GM19397 (cell line): ENCODE measurements around the gene PLAAT5.
"Not testable (repeated sequence)": the region's sequence is repeated elsewhere in the genome, so short reads cannot be mapped to it uniquely, and the experiment has no call there.

Experiments used
- ATAC-seq: cut with Tn5 transposase; IDR thresholded peaks from one replicate; pipeline ENCODE4 v1.9.1; 2021; ENCODE audit warnings: mild to moderate bottlenecking, moderate library complexity; ENCODE audit not compliant: unreplicated experiment

The PLAAT5 gene, protein sequence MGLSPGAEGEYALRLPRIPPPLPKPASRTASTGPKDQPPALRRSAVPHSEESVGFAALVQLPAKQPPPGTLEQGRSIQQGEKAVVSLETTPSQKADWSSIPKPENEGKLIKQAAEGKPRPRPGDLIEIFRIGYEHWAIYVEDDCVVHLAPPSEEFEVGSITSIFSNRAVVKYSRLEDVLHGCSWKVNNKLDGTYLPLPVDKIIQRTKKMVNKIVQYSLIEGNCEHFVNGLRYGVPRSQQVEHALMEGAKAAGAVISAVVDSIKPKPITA

GRCh38 chr11:63490551-63491239 lies at the start of gene PLAAT5:
Gene PLAAT5 (minus strand): TSS chr11:63491167. CDS start chr11:63491034, 133 bp downstream.
- no peak for ATAC-seq

DNA sequence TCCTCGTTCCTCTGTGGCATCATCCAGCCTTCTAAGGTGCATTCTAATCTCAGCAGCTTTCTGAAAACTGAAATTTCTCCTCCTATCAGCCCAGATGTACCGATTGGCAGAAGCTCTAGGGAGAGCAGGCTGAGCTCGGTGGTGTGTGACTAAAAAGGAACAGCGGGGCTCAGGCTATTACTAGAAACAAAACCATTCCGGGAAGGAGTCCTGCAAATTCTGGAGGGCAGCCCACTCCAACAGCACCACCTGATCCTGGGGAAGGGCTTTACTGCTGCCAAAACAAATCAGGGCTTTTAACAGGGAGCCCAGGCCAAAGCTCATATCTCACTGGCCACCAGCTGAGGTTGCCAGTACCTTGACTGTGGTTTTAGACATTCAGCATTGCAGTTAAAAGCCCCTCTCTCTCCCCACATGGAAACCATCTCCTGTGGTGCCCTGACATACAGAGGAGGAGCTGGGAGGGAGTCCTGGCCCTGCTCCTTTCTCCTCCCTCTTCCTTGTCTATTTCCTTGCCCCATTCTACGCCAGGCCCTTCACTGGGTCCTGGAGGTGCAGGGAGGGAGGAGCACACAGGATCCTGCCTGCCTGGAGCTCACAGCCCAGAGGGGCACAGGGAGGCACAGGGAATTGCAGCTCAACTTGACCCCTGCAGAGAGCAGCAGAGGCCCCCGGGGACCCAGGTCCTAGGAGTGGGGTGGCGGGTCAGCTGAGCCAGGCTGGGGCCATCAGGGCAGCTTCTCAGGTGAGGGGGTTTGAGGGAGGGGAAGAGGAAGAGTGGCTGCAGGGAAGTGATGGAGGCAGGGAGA lies 46.5 kb upstream of the PLAAT5 start:
- ATAC-seq: no peak

DNA sequence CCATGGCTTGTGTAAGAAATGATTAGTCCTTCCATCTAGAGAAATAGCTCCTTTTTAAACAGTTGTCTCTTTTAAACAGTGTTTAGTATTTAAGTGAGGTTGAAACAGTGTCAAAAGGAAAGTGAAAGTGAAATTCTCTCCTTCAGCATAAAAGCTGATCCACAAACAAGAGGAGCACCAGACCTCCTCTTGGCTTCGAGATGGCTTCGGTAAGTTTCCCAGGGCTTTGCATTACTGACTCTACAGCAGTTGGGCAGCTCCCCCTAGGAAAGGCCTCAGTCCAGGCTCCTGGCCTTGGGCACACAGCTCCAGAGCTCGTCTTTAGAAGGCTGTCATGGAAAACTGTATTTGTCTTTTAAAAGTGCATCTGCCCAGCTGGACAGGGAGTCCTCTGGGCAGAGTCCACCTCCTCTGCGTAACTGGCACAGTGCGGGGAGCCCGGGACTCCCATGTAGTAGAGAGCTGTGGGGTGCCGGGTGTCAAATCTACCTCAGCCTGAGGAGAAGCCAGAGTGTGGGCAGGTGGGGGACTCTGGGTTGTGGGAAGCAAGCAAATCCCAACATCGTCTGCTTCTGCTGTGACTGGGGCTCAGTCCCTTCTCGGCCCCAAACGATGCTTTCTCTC lies 45.8 kb upstream of the PLAAT5 start, which contains the start of gene PLAAT4:
TSS of gene PLAAT4 (plus strand) at position 140 of the 624 bp plus-strand sequence. CDS start at position 201, 61 bp downstream.
- no peak for ATAC-seq

DNA sequence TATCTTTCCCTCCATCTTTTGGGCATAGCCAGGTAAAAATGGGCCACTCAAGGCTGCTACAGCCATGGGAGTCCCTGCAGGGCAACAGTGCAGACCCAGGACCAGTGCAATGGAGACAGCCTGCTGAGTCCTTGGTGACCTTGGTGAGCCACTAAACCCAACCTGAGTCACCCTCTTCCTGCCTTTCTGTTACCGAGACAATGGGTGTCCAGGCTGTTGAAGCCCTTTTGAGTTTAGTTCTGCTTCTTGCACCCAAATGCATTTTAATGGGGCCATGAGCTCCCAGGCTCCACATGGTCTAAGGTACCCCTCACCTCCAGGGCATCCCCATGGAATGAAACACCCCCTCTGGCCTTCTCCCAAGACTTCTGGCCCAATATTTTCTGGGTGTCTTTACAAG lies 44.8 kb upstream of the PLAAT5 start:
- ATAC-seq: no peak

- ATAC-seq: no peak
These were observed 44.0 kb upstream of the PLAAT5 start for GRCh38 chr11:63534895-63535461.

GRCh38 chr11:63534076-63534475 lies 43.1 kb upstream of the PLAAT5 start:
- no peak for ATAC-seq

- no peak for ATAC-seq
These were observed 42.0 kb upstream of the PLAAT5 start for GRCh38 chr11:63532799-63533475.

- ATAC-seq: no peak
These were observed 41.1 kb upstream of the PLAAT5 start for GRCh38 chr11:63532117-63532516.

DNA sequence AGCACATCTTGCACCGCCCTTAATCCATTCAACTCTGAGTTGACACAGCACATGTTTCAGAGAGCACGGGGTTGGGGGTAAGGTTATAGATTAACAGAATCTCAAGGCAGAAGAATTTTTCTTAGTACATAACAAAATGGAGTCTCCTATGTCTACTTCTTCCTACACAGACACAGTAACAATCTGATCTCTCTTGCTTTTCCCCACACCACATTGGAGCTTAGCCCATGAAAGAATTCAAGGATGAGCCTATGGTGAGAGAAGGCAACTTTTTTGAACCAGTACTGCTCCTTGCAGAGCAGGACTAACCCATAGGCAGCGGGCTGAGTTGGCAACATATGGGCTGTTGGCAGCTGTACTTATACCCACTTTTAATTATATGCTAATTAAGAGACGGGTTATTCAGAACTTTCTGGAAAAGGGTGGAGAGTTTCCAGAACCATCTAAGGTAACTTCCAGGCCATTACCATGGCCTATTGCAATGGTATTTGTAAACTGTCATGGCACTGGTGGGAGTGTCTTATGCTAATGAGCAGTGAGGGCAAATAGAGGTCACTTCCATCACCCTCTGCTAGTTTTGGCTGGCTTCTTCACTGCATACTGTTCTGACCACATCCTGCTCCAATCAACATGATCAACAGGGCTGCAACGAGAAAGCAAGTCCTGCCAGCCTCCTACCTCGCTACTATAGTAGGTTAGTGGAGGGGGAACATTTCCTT lies 40.3 kb upstream of the PLAAT5 start:
- ATAC-seq: peak; percentile 78

DNA sequence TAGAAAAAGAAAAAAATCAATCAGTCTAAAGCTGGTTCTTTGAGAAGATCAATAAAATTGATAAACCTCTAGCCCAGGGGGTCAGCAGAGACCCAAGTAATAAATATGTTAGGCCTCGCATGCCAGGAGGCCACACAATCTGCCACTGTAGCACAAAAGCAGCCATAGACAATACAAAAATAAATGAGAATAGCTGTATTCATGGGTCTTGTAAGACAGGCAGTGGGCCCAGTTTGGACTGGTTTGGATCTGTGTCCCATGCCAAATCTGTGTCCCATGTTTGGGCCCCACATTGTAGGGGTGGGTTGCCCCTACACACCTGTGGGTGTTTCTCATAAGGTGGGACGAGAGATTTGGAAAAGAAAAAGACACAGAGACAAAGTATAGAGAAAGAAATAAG lies 39.1 kb upstream of the PLAAT5 start:
- no peak for ATAC-seq

DNA sequence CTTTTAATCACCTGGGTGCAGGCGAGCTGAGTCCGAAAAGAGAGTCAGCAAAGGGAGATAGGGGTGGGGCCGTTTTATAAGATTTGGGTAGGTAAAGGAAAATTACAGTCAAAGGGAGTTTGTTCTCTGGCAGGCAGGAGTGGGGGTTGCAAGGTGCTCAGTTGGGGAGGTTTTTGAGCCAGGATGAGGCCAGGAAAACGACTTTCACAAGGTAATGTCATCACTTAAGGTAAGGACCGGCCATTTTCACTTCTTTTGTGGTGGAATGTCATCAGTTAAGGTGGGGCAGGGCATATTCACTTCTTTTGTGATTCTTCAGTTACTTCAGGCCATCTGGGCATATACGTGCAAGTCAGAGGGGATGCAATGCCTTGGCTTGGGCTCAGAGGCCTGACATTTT lies 38.4 kb upstream of the PLAAT5 start:
- not testable (repeated sequence) for ATAC-seq

GRCh38 chr11:63528729-63529278 lies 37.8 kb upstream of the PLAAT5 start:
- ATAC-seq: not testable (repeated sequence)

DNA sequence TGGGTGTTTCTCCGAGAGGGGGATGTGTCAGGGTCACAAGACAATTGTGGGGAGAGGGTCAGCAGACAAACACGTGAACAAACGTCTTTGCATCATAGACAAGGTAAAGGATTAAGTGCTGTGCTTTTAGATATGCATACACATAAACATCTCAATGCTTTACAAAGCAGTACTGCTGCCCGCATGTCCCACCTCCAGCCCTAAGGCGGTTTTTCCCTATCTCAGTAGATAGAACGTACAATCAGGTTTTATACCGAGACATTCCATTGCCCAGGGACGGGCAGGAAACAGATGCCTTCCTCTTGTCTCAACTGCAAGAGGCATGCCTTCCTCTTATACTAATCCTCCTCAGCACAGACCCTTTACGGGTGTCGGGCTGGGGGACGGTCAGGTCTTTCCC lies 37.2 kb upstream of the PLAAT5 start:
- ATAC-seq: not testable (repeated sequence)

- ATAC-seq: no peak
These were observed 36.7 kb upstream of the PLAAT5 start for GRCh38 chr11:63527667-63528066.

DNA sequence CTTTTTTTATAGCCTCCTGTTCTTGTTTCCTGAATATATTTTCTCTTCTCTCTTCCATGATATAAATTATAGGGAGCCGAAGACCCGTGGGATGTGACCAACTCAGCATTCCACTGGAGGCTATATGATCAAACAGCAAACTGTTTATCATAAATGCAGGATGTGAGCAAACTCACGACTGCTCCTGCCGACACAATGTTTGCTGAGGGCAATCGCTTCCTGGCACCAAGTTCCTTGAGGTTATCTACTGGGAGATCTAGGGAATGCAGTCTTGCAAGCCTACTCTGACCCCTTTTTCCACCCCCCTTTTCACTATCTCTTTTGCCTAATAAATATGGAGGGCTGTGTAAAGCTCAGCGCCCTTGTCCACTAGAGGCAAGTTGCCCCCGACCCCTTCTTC lies 32.2 kb upstream of the PLAAT5 start:
- ATAC-seq: no peak

DNA sequence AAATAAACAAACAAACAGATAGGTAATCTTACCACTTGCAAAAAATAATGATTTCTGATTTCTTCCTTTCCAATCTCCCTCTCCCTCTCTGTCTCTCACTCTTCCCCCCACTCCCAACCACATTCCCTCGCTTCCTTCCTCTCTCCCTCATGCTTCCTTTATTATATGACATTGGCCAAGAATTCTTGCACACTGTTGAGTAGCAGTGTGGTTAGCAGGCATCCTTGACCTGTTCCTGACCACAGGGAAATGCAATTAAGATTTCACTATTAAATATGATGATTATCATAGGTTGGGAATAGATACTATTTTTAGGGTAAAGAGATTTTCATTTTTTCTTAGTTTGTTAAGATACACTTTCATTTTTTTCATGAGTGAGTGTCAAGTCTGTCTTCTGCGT lies 30.9 kb upstream of the PLAAT5 start:
- ATAC-seq: no peak

DNA sequence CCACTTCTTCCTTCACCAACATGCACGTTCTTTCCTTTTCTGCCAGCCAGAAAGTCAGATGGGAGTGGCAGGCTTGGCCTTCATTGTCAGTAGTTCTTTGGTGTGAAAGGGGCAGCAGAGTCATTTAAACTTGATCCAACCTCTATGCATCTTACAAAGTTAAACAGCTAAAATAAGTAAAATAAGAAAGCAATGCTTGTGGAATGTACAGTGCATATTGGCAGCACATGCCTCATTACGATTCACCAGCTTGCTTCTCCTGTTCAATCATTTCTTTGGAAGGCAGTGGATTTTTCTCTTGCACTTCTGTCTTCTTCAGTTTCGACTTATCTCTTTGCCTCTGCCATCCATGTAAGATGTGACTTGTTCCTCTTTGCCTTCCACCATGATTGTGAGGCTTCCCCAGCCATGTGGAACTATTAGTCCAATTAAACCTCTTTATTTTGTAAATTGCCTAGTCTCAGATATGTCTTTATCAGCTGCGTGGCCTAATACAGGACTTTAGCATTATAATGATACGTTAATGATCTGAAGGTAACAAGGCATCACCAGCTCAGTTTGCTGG lies 29.7 kb upstream of the PLAAT5 start:
- ATAC-seq: no peak

DNA sequence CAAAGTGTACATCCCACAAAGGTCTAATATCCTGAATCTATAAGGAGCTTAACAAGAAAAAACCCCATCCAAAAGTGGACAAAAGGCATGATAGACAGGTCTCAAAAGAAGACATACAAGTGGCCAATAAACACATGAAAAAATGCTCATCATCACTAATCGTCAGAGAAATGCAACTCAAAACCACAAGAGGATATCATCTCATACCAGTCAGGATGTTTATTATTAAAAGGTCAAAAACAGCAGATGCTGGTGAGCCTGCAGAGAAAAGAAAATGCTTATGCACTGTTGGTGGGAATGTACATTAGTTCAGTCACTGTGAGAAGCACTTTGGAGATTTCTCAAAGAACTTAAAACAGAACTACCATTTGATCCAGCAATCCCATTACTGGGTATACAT lies 27.6 kb upstream of the PLAAT5 start:
- ATAC-seq: no peak

DNA sequence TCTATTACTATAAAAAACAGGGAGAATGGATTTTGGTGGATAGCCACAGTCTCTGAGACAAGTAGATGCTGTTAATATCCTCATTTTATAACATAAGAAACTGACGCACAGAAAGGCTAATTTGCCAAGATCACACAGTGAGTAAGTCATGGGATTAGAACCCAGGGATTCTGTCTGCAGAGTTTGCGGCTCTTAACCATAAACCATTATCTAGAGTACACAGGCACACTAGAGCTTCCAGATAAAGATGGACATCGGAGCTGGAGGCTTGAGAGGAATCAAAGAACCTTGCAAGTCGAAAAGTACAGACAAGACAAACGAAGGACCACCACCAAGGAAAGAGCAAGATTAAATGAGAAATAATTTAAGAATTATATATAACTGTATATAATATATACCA lies 26.2 kb upstream of the PLAAT5 start:
- no peak for ATAC-seq
